Measurements from ENCODE around the gene RARRES2. TPM values are rescaled to one million over a fixed set of nuclear protein-coding genes. Genes with fewer than 3 reads are reported as not detected.
"Not testable (repeated sequence)": the region's sequence is repeated elsewhere in the genome, so short reads cannot be mapped to it uniquely, and the experiment has no call there.

Gene RARRES2
- total RNA-seq, 1 donor from 2014 or later, result 305 TPM

GRCh38 chr7:150388306-150388705, 46.9 kb upstream of the RARRES2 start:
- no peaks in the 10 kb centered on the region for H3K9me3 ChIP-seq
- H3K4me3 ChIP-seq, result no peak overlapping the region
- intact Hi-C loops (cut with DNase I), result no loop called here
- no peak for TF ChIP-seq POLR2AphosphoS5 (IDR thresholded peaks at IDR 0.05; ENCODE audit: insufficient read depth in 1 of 2, low read depth in 1 of 2)
- no peak for TF ChIP-seq POLR2A (IDR thresholded peaks at IDR 0.05)
- no peak for TF ChIP-seq CTCF (IDR thresholded peaks at IDR 0.05)
- no peaks in the 10 kb centered on the region for H3K36me3 ChIP-seq
- H3K27ac ChIP-seq, result peak overlapping the region; percentile 14
- peaks cover 9% of the 10 kb centered on the region for H3K4me1 ChIP-seq
- DNase-seq (ENCODE audit: extremely low spot score in 2 of 2), result no peak
- no peaks in the 10 kb centered on the region for H3K27me3 ChIP-seq

- DNase-seq (ENCODE audit: extremely low spot score in 2 of 2); H3K27me3 ChIP-seq; intact Hi-C loops (cut with DNase I); H3K27ac ChIP-seq; H3K9me3 ChIP-seq; H3K4me3 ChIP-seq; H3K36me3 ChIP-seq: not testable (repeated sequence)
- H3K4me1 ChIP-seq, result peaks cover 23% of the 10 kb centered on the region
Observed at GRCh38 chr7:150385884-150386283, 44.5 kb upstream of the RARRES2 start.

- Histone ChIP-seq H3K36me3 (no peaks in the 10 kb centered on the region), H3K27ac (no peak overlapping the region), H3K9me3 (no peaks in the 10 kb centered on the region), H3K27me3 (no peaks in the 10 kb centered on the region), H3K4me1 (peaks cover 29% of the 10 kb centered on the region), H3K4me3 (no peak overlapping the region)
- TF ChIP-seq CTCF (IDR thresholded peaks at IDR 0.05) (no peak), POLR2A (IDR thresholded peaks at IDR 0.05) (no peak), POLR2AphosphoS5 (IDR thresholded peaks at IDR 0.05; ENCODE audit: insufficient read depth in 1 of 2, low read depth in 1 of 2) (no peak)
- intact Hi-C loops (cut with DNase I), result no loop called here
- DNase-seq (ENCODE audit: extremely low spot score in 2 of 2), result no peak
Observed at GRCh38 chr7:150385302-150385723, 43.9 kb upstream of the RARRES2 start.

- no peaks in the 10 kb centered on the region for H3K36me3 ChIP-seq
- H3K27me3 ChIP-seq, result no peaks in the 10 kb centered on the region
- H3K9me3 ChIP-seq, result no peaks in the 10 kb centered on the region
- peaks cover 36% of the 10 kb centered on the region for H3K4me1 ChIP-seq
- no peak for TF ChIP-seq POLR2AphosphoS5 (IDR thresholded peaks at IDR 0.05; ENCODE audit: insufficient read depth in 1 of 2, low read depth in 1 of 2)
- TF ChIP-seq CTCF (IDR thresholded peaks at IDR 0.05), result no peak
- no peak for TF ChIP-seq POLR2A (IDR thresholded peaks at IDR 0.05)
- intact Hi-C loops (cut with DNase I), result no loop called here
- DNase-seq (ENCODE audit: extremely low spot score in 2 of 2), result no peak
- no peak overlapping the region for H3K27ac ChIP-seq
- H3K4me3 ChIP-seq, result no peak overlapping the region
Observed at GRCh38 chr7:150384406-150385301, 43.2 kb upstream of the RARRES2 start.

GRCh38 chr7:150383710-150384397, 42.4 kb upstream of the RARRES2 start:
- no peak for DNase-seq (ENCODE audit: extremely low spot score in 2 of 2)
- H3K27ac ChIP-seq, result no peak overlapping the region
- intact Hi-C loops (cut with DNase I), result no loop called here

More at GRCh38 chr7:150383710-150384397, 42.4 kb upstream of the RARRES2 start:
- Histone ChIP-seq H3K36me3 (no peaks in the 10 kb centered on the region), H3K4me1 (peaks cover 37% of the 10 kb centered on the region), H3K9me3 (no peaks in the 10 kb centered on the region), H3K27me3 (no peaks in the 10 kb centered on the region), H3K4me3 (no peak overlapping the region)
- no peak for TF ChIP-seq POLR2A (IDR thresholded peaks at IDR 0.05)
- TF ChIP-seq CTCF (IDR thresholded peaks at IDR 0.05), result no peak
- no peak for TF ChIP-seq POLR2AphosphoS5 (IDR thresholded peaks at IDR 0.05; ENCODE audit: insufficient read depth in 1 of 2, low read depth in 1 of 2)

All from vagina (tissue), 2 donors.